GM10266 (cell line): ENCODE measurements around the gene UBE3A.

Source experiments
- DNase-seq: peaks from one replicate; pipeline ENCODE4 v3.0.0; 2012; ENCODE audit errors: extremely low spot score
- CTCF ChIP-seq: IDR thresholded peaks from 2 replicates; pipeline ENCODE4 v1.5.1; 2012; ENCODE audit warnings: mild to moderate bottlenecking, low read depth; ENCODE audit not compliant: control insufficient read depth, insufficient read depth; ENCODE audit errors: missing control alignments

UBE3A gene

GRCh38 chr15:25406261-25406660 is 32.6 kb downstream of the UBE3A start:
- TF ChIP-seq CTCF = no peak
- DNase-seq = no peak

- no peak for DNase-seq
- TF ChIP-seq CTCF = no peak
Measured at GRCh38 chr15:25403771-25404170, 35.1 kb downstream of the UBE3A start.

GRCh38 chr15:25402342-25402741 is 36.5 kb downstream of the UBE3A start:
- no peak for TF ChIP-seq CTCF
- DNase-seq = no peak

GRCh38 chr15:25401501-25401900 is 37.3 kb downstream of the UBE3A start:
- DNase-seq = no peak
- no peak for TF ChIP-seq CTCF

GRCh38 chr15:25397100-25397499 is 41.7 kb downstream of the UBE3A start:
- no peak for DNase-seq
- TF ChIP-seq CTCF = no peak

DNA sequence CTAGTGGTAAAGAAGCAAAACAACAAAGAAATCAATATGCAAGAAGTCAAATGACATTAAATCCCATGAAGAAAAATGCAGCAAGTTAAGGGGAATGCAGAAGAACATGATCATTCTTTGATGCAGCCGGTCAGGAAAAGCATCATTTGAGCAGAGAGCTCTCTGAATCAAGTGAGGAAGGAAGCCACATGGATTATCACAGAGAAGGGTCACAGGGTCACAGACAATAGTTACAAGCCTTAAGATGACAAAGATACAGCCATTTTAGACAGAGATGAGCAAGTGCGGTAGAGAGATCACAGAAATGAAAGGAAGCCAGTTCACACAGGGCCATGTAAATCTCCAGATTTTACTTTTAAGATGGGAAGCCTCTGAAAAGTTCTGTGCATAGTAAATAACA is 43.9 kb downstream of the UBE3A start:
- no peak for TF ChIP-seq CTCF
- no peak for DNase-seq

DNA sequence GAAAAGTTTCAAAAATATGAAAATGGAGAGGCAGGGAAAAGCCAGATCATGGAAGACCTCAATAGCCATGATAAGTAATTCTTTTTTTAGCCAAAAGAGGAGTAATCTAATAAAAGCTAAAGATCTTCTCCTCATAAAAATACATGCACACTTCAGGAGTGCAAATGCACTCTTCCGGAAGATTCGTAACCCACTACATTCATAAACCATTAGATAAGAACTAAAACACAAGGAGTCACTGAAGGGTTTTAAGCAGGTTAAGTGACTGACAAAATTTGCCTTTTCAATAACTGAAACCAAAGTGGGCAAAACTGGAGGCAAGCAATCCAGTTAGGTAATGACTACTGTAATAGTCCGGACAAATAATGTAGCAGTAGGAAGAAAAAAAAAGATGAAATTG is 46.0 kb downstream of the UBE3A start:
- no peak for DNase-seq
- no peak for TF ChIP-seq CTCF
